ENCODE measurements around the gene PAK6.

The PAK6 gene

DNA sequence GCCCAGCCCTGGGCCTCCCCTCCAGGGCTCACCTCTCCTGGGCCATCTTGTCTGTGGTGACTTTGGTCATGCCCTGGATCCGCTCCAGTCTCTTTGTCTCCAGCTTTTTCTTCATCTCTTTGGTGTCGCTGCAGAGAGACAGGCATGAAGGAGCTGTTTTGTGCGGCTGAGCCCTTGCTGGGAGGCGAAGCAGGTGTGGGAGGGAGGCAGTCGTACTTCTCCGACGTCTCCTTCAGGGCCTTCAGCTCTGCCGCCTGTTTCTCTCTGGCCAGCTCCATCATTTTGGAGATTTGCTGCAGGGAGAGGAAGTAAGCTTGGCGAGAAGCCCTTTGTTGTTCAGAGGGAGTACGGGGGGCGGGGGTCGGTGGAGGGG lies 51.7 kb downstream of the PAK6 start:
- no peaks in the 10 kb centered on the region for H3K79me2 ChIP-seq (ENCODE audit: insufficient read depth, low read length)
- H2AFZ ChIP-seq (ENCODE audit: low read length), result no peak overlapping the region
- no peaks in the 10 kb centered on the region for H3K4me1 ChIP-seq (ENCODE audit: insufficient read depth, low read length, severe bottlenecking)
- no peaks in the 10 kb centered on the region for H3K9me3 ChIP-seq (ENCODE audit: low read length)
- no peaks in the 10 kb centered on the region for H3F3A ChIP-seq (ENCODE audit: insufficient read depth, low read length)
- no peak overlapping the region for H3K9ac ChIP-seq (ENCODE audit: low read length)
- no peaks in the 10 kb centered on the region for H3K36me3 ChIP-seq (ENCODE audit: insufficient read depth, low read length)
- no peaks in the 10 kb centered on the region; the same call in 1 of the 2 replicates for H3K27me3 ChIP-seq (ENCODE audit: insufficient read depth, low read length)
- no peaks in the 10 kb centered on the region for H3K9me2 ChIP-seq (ENCODE audit: low read depth, low read length)
- no peak overlapping the region for H3K4me3 ChIP-seq (ENCODE audit: low read depth, low read length, poor library complexity, severe bottlenecking)
- no peaks in the 10 kb centered on the region for H4K20me1 ChIP-seq (ENCODE audit: insufficient read depth, low read length)
- H3K27ac ChIP-seq (ENCODE audit: low read depth, low read length, poor library complexity, severe bottlenecking), result no peak overlapping the region
- H3K4me2 ChIP-seq (ENCODE audit: low read length), result no peak overlapping the region
- TF ChIP-seq, protein P1, sequence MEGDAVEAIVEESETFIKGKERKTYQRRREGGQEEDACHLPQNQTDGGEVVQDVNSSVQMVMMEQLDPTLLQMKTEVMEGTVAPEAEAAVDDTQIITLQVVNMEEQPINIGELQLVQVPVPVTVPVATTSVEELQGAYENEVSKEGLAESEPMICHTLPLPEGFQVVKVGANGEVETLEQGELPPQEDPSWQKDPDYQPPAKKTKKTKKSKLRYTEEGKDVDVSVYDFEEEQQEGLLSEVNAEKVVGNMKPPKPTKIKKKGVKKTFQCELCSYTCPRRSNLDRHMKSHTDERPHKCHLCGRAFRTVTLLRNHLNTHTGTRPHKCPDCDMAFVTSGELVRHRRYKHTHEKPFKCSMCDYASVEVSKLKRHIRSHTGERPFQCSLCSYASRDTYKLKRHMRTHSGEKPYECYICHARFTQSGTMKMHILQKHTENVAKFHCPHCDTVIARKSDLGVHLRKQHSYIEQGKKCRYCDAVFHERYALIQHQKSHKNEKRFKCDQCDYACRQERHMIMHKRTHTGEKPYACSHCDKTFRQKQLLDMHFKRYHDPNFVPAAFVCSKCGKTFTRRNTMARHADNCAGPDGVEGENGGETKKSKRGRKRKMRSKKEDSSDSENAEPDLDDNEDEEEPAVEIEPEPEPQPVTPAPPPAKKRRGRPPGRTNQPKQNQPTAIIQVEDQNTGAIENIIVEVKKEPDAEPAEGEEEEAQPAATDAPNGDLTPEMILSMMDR (IDR thresholded peaks at IDR 0.05; ENCODE audit: low read length), result no peak
- no peak for TF ChIP-seq EZH2 (IDR thresholded peaks at IDR 0.05; ENCODE audit: borderline replicate concordance, low read length)

DNA sequence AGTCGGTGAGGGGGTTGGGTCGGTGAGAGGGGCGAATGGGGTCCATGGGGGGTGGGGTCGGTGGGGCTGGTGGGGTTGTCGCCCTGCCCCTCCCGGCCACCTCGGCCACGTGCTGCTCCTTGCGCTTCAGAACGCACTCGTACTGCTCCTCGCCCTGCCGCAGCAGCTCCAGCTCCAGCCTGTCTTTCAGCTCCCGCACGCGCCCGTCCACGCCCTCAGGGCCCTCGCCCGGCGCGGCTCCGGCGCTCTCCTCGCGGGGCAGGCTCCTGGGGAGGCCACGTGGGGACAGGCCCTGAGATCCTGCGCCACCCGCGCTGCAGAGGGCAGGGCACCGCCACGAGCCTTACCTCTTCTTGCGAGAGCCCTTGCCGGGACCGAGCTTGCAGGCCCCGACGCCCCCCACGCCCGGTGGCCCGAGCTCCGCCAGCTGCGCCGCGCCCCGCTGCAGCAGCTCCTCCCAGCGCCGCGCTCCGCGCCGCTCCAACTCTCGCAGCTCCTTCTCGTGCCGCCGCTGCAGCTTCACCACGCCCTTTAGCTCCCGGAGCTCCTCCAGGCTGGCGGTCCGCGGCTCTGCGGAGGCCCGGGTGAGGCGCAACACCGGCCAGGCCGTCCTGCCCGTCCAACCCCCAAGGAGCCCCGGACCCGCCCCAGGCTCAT lies 52.2 kb downstream of the PAK6 start:
- TF ChIP-seq, protein P1 (IDR thresholded peaks at IDR 0.05; ENCODE audit: low read length), result no peak
- TF ChIP-seq EZH2 (IDR thresholded peaks at IDR 0.05; ENCODE audit: borderline replicate concordance, low read length), result no peak
- no peak overlapping the region for H3K4me2 ChIP-seq (ENCODE audit: low read length)
- H3K9me3 ChIP-seq (ENCODE audit: low read length), result no peaks in the 10 kb centered on the region
- no peaks in the 10 kb centered on the region for H3K79me2 ChIP-seq (ENCODE audit: insufficient read depth, low read length)
- H2AFZ ChIP-seq (ENCODE audit: low read length), result no peak overlapping the region
- no peaks in the 10 kb centered on the region for H3K4me1 ChIP-seq (ENCODE audit: insufficient read depth, low read length, severe bottlenecking)
- no peaks in the 10 kb centered on the region for H3K36me3 ChIP-seq (ENCODE audit: insufficient read depth, low read length)
- no peaks in the 10 kb centered on the region for H3K9me2 ChIP-seq (ENCODE audit: low read depth, low read length)
- H3K4me3 ChIP-seq (ENCODE audit: low read depth, low read length, poor library complexity, severe bottlenecking), result no peak overlapping the region
- no peaks in the 10 kb centered on the region; the same call in 1 of the 2 replicates for H3K27me3 ChIP-seq (ENCODE audit: insufficient read depth, low read length)
- H3K9ac ChIP-seq (ENCODE audit: low read length), result no peak overlapping the region
- H3F3A ChIP-seq (ENCODE audit: insufficient read depth, low read length), result no peaks in the 10 kb centered on the region
- H3K27ac ChIP-seq (ENCODE audit: low read depth, low read length, poor library complexity, severe bottlenecking), result no peak overlapping the region
- H4K20me1 ChIP-seq (ENCODE audit: insufficient read depth, low read length), result no peaks in the 10 kb centered on the region

DNA sequence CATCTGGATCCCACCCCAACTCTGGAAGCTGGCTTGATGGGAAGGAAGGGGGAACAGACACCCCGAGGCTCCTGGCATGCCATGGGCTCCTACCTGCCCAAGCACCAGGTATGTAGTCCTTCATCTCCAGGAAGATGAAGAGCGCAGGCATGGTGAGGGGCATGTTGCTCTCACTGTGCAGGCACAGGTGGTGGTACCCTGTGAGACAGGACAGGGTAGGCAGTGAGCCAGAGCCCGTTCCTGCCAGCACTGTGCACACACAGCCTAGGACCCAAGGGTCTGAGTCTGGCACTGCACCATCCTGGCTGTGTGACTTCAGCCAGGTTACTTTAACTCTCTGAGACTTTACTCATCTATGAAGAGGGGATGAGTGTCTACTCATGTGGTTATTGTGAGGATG lies 53.4 kb downstream of the PAK6 start:
- H3K36me3 ChIP-seq (ENCODE audit: insufficient read depth, low read length), result no peaks in the 10 kb centered on the region
- no peak overlapping the region for H3K9ac ChIP-seq (ENCODE audit: low read length)
- H3K4me2 ChIP-seq (ENCODE audit: low read length), result no peak overlapping the region
- H3K9me3 ChIP-seq (ENCODE audit: low read length), result no peaks in the 10 kb centered on the region
- H3F3A ChIP-seq (ENCODE audit: insufficient read depth, low read length), result no peaks in the 10 kb centered on the region
- H3K79me2 ChIP-seq (ENCODE audit: insufficient read depth, low read length), result no peaks in the 10 kb centered on the region
- no peak overlapping the region for H2AFZ ChIP-seq (ENCODE audit: low read length)
- no peaks in the 10 kb centered on the region for H4K20me1 ChIP-seq (ENCODE audit: insufficient read depth, low read length)
- H3K4me3 ChIP-seq (ENCODE audit: low read depth, low read length, poor library complexity, severe bottlenecking), result no peak overlapping the region
- no peak for TF ChIP-seq EZH2 (IDR thresholded peaks at IDR 0.05; ENCODE audit: borderline replicate concordance, low read length)
- TF ChIP-seq, protein P1 (IDR thresholded peaks at IDR 0.05; ENCODE audit: low read length), result no peak
- no peaks in the 10 kb centered on the region for H3K4me1 ChIP-seq (ENCODE audit: insufficient read depth, low read length, severe bottlenecking)
- H3K27ac ChIP-seq (ENCODE audit: low read depth, low read length, poor library complexity, severe bottlenecking), result no peak overlapping the region
- H3K9me2 ChIP-seq (ENCODE audit: low read depth, low read length), result no peaks in the 10 kb centered on the region
- peaks cover 6% of the 10 kb centered on the region; the same call in 1 of the 2 replicates for H3K27me3 ChIP-seq (ENCODE audit: insufficient read depth, low read length)

Data from OCI-LY1 (cell line).